ENCODE results near the gene DNAJC5.

DNAJC5 gene, protein sequence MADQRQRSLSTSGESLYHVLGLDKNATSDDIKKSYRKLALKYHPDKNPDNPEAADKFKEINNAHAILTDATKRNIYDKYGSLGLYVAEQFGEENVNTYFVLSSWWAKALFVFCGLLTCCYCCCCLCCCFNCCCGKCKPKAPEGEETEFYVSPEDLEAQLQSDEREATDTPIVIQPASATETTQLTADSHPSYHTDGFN

GRCh38 chr20:63894358-63895201 is at the start of gene DNAJC5:
Gene DNAJC5, plus strand, starts transcription at chr20:63895126. Its CDS starts 33,220 bp downstream, at chr20:63928346.
- TF ChIP-seq PPARA (CRISPR knock-in tag; IDR thresholded peaks at IDR 0.05; ENCODE audit: borderline replicate concordance) (no peak), CSDC2 (CRISPR knock-in tag; IDR thresholded peaks at IDR 0.05) (0 out of 2 replicates have a peak, but pooled peaks have one; percentile 24)
- TF ChIP-seq, protein P1, sequence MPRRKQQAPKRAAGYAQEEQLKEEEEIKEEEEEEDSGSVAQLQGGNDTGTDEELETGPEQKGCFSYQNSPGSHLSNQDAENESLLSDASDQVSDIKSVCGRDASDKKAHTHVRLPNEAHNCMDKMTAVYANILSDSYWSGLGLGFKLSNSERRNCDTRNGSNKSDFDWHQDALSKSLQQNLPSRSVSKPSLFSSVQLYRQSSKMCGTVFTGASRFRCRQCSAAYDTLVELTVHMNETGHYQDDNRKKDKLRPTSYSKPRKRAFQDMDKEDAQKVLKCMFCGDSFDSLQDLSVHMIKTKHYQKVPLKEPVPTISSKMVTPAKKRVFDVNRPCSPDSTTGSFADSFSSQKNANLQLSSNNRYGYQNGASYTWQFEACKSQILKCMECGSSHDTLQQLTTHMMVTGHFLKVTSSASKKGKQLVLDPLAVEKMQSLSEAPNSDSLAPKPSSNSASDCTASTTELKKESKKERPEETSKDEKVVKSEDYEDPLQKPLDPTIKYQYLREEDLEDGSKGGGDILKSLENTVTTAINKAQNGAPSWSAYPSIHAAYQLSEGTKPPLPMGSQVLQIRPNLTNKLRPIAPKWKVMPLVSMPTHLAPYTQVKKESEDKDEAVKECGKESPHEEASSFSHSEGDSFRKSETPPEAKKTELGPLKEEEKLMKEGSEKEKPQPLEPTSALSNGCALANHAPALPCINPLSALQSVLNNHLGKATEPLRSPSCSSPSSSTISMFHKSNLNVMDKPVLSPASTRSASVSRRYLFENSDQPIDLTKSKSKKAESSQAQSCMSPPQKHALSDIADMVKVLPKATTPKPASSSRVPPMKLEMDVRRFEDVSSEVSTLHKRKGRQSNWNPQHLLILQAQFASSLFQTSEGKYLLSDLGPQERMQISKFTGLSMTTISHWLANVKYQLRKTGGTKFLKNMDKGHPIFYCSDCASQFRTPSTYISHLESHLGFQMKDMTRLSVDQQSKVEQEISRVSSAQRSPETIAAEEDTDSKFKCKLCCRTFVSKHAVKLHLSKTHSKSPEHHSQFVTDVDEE (CRISPR knock-in tag; IDR thresholded peaks at IDR 0.05) = peak; percentile 98
- ATAC-seq = peak; percentile 94

- ATAC-seq = peak; percentile 75
- TF ChIP-seq CSRNP3 (CRISPR knock-in tag; IDR thresholded peaks at IDR 0.05) = no peak
- TF ChIP-seq ARNTL (CRISPR knock-in tag; IDR thresholded peaks at IDR 0.05; ENCODE audit: borderline replicate concordance, low read depth) = no peak
- TF ChIP-seq, protein P2, sequence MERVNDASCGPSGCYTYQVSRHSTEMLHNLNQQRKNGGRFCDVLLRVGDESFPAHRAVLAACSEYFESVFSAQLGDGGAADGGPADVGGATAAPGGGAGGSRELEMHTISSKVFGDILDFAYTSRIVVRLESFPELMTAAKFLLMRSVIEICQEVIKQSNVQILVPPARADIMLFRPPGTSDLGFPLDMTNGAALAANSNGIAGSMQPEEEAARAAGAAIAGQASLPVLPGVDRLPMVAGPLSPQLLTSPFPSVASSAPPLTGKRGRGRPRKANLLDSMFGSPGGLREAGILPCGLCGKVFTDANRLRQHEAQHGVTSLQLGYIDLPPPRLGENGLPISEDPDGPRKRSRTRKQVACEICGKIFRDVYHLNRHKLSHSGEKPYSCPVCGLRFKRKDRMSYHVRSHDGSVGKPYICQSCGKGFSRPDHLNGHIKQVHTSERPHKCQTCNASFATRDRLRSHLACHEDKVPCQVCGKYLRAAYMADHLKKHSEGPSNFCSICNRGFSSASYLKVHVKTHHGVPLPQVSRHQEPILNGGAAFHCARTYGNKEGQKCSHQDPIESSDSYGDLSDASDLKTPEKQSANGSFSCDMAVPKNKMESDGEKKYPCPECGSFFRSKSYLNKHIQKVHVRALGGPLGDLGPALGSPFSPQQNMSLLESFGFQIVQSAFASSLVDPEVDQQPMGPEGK (CRISPR knock-in tag; IDR thresholded peaks at IDR 0.05; ENCODE audit: borderline replicate concordance) = no peak
- TF ChIP-seq, protein P3, sequence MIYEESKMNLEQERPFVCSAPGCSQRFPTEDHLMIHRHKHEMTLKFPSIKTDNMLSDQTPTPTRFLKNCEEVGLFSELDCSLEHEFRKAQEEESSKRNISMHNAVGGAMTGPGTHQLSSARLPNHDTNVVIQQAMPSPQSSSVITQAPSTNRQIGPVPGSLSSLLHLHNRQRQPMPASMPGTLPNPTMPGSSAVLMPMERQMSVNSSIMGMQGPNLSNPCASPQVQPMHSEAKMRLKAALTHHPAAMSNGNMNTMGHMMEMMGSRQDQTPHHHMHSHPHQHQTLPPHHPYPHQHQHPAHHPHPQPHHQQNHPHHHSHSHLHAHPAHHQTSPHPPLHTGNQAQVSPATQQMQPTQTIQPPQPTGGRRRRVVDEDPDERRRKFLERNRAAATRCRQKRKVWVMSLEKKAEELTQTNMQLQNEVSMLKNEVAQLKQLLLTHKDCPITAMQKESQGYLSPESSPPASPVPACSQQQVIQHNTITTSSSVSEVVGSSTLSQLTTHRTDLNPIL (CRISPR knock-in tag; IDR thresholded peaks at IDR 0.05; ENCODE audit: low read depth) = no peak
- TF ChIP-seq, protein P1 (CRISPR knock-in tag; IDR thresholded peaks at IDR 0.05) = no peak
- no peak for TF ChIP-seq ZFP30 (CRISPR knock-in tag; IDR thresholded peaks at IDR 0.05)
- no peak for TF ChIP-seq OSR1 (CRISPR knock-in tag; IDR thresholded peaks at IDR 0.05)
- no peak for TF ChIP-seq ZNF70 (CRISPR knock-in tag; IDR thresholded peaks at IDR 0.05)
- TF ChIP-seq CSDC2 (CRISPR knock-in tag; IDR thresholded peaks at IDR 0.05) = no peak
- TF ChIP-seq RARB (CRISPR knock-in tag; IDR thresholded peaks at IDR 0.05) = no peak
- no peak for TF ChIP-seq SNAI2 (CRISPR knock-in tag; IDR thresholded peaks at IDR 0.05)
- no peak for TF ChIP-seq PPARA (CRISPR knock-in tag; IDR thresholded peaks at IDR 0.05; ENCODE audit: borderline replicate concordance)
- TF ChIP-seq ZNF565 (CRISPR knock-in tag; conservative IDR thresholded peaks at IDR 0.05; ENCODE audit: low read depth) = no peak
Observed at GRCh38 chr20:63846128-63846771, 48.7 kb upstream of the DNAJC5 start.

GRCh38 chr20:63846888-63847236 is 48.1 kb upstream of the DNAJC5 start:
- ATAC-seq = no peak
- TF ChIP-seq ARNTL (CRISPR knock-in tag; IDR thresholded peaks at IDR 0.05; ENCODE audit: borderline replicate concordance, low read depth) (no peak), ZNF565 (CRISPR knock-in tag; conservative IDR thresholded peaks at IDR 0.05; ENCODE audit: low read depth) (no peak), TCF4 (CRISPR knock-in tag; IDR thresholded peaks at IDR 0.05; ENCODE audit: borderline replicate concordance) (no peak), ZFP30 (CRISPR knock-in tag; IDR thresholded peaks at IDR 0.05) (no peak), CSRNP3 (CRISPR knock-in tag; IDR thresholded peaks at IDR 0.05) (no peak)
- TF ChIP-seq, protein P4, sequence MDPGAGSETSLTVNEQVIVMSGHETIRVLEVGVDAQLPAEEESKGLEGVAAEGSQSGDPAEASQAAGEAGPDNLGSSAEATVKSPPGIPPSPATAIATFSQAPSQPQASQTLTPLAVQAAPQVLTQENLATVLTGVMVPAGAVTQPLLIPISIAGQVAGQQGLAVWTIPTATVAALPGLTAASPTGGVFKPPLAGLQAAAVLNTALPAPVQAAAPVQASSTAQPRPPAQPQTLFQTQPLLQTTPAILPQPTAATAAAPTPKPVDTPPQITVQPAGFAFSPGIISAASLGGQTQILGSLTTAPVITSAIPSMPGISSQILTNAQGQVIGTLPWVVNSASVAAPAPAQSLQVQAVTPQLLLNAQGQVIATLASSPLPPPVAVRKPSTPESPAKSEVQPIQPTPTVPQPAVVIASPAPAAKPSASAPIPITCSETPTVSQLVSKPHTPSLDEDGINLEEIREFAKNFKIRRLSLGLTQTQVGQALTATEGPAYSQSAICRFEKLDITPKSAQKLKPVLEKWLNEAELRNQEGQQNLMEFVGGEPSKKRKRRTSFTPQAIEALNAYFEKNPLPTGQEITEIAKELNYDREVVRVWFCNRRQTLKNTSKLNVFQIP (CRISPR knock-in tag; IDR thresholded peaks at IDR 0.05; ENCODE audit: borderline replicate concordance, low read depth) = no peak
- TF ChIP-seq, protein P2 (CRISPR knock-in tag; IDR thresholded peaks at IDR 0.05; ENCODE audit: borderline replicate concordance) = no peak

All from SK-N-SH treated with all-trans-retinoic acid at 6 μM for 48 hours (cell line).